H9 (cell line): ENCODE data around the gene LYPLA2. TPM values are rescaled to one million over a fixed set of nuclear protein-coding genes. Genes with fewer than 3 reads are reported as not detected.

Source experiments
- DNase-seq: peaks from one replicate; pipeline ENCODE4 v3.0.0-alpha.2; 2017
- H2AFZ ChIP-seq: one replicate; pipeline ENCODE4 v1.6.1; 2013; ENCODE audit warnings: mild to moderate bottlenecking, low read length, control low read depth, moderate library complexity
- H2AK5ac ChIP-seq: 2 replicates; pipeline ENCODE4 v1.6.1; 2013; ENCODE audit warnings: low read length, control low read depth, mixed read lengths; ENCODE audit not compliant: insufficient read length
- H2BK120ac ChIP-seq: one replicate; pipeline ENCODE4 v1.6.1; 2013; ENCODE audit warnings: low read depth, mild to moderate bottlenecking, low read length, control low read depth, inconsistent platforms; ENCODE audit not compliant: poor library complexity, severe bottlenecking
- H2BK12ac ChIP-seq: 2 replicates; pipeline ENCODE4 v1.6.1; 2013; ENCODE audit warnings: low read length, control low read depth, mixed read lengths, low read depth; ENCODE audit not compliant: insufficient read length
- H2BK15ac ChIP-seq: 2 replicates; pipeline ENCODE4 v1.6.1; 2013; ENCODE audit warnings: low read depth, low read length, control low read depth
- H2BK20ac ChIP-seq: one replicate; pipeline ENCODE4 v1.6.1; 2013; ENCODE audit warnings: low read depth, mild to moderate bottlenecking, low read length, control low read depth, inconsistent platforms; ENCODE audit not compliant: poor library complexity, severe bottlenecking
- H2BK5ac ChIP-seq: 2 replicates; pipeline ENCODE4 v1.6.1; 2013; ENCODE audit warnings: low read length, control low read depth, mixed read lengths; ENCODE audit not compliant: insufficient read length
- H3K14ac ChIP-seq: 2 replicates; pipeline ENCODE4 v1.6.1; 2013; ENCODE audit warnings: low read length, control low read depth; ENCODE audit not compliant: insufficient read depth
- H3K18ac ChIP-seq: 2 replicates; pipeline ENCODE4 v1.6.1; 2013; ENCODE audit warnings: low read depth, mild to moderate bottlenecking, mixed read lengths, low read length, control low read depth; ENCODE audit not compliant: insufficient read length
- H3K23ac ChIP-seq: 2 replicates; pipeline ENCODE4 v1.6.1; 2013; ENCODE audit warnings: low read length, control low read depth, mixed read lengths, low read depth; ENCODE audit not compliant: insufficient read length
- H3K23me2 ChIP-seq: 2 replicates; pipeline ENCODE4 v1.6.1; 2013; ENCODE audit warnings: low read depth, mild to moderate bottlenecking, mixed read lengths, low read length, control low read depth; ENCODE audit not compliant: insufficient read length, poor library complexity, severe bottlenecking
- H3K27ac ChIP-seq: 2 replicates; pipeline ENCODE4 v1.5.1; 2013; ENCODE audit warnings: low read length, control low read depth, mixed read lengths, low read depth; ENCODE audit not compliant: insufficient read length
- H3K27me3 ChIP-seq: 2 replicates; pipeline ENCODE4 v1.6.1; 2013; ENCODE audit warnings: low read length, control low read depth, inconsistent platforms; ENCODE audit not compliant: insufficient read depth
- H3K4ac ChIP-seq: 2 replicates; pipeline ENCODE4 v1.6.1; 2013; ENCODE audit warnings: low read depth, mild to moderate bottlenecking, control low read depth, inconsistent platforms, low read length, moderate library complexity
- H3K4me1 ChIP-seq: 2 replicates; pipeline ENCODE4 v1.6.1; 2013; ENCODE audit warnings: low read length, control low read depth, inconsistent platforms; ENCODE audit not compliant: insufficient read depth
- H3K4me2 ChIP-seq: 2 replicates; pipeline ENCODE4 v1.6.1; 2013; ENCODE audit warnings: low read length, control low read depth, mixed read lengths; ENCODE audit not compliant: insufficient read length, insufficient read depth
- H3K56ac ChIP-seq: 2 replicates; pipeline ENCODE4 v1.6.1; 2013; ENCODE audit warnings: low read depth, mild to moderate bottlenecking, mixed read lengths, low read length, control low read depth; ENCODE audit not compliant: insufficient read length
- H3K79me1 ChIP-seq: 2 replicates; pipeline ENCODE4 v1.6.1; 2013; ENCODE audit warnings: low read depth, mild to moderate bottlenecking, moderate library complexity, low read length, control low read depth, inconsistent platforms; ENCODE audit not compliant: insufficient read depth, poor library complexity, severe bottlenecking
- H3K79me2 ChIP-seq: 2 replicates; pipeline ENCODE4 v1.6.1; 2013; ENCODE audit warnings: low read length, control low read depth, inconsistent platforms; ENCODE audit not compliant: insufficient read depth
- H3K9ac ChIP-seq: 2 replicates; pipeline ENCODE4 v1.6.1; 2013; ENCODE audit warnings: low read length, control low read depth, mixed read lengths; ENCODE audit not compliant: insufficient read length; ENCODE audit errors: extremely low read depth
- H3K9me3 ChIP-seq: one replicate; pipeline ENCODE4 v1.6.1; 2013; ENCODE audit warnings: low read depth, low read length, inconsistent platforms; ENCODE audit not compliant: control insufficient read depth
- H3T11ph ChIP-seq: one replicate; pipeline ENCODE4 v1.6.1; 2013; ENCODE audit warnings: mild to moderate bottlenecking, low read length, control low read depth, inconsistent platforms
- H4K20me1 ChIP-seq: one replicate; pipeline ENCODE4 v1.6.1; 2013; ENCODE audit not compliant: control insufficient read depth, insufficient read length, insufficient read depth
- H4K5ac ChIP-seq: 2 replicates; pipeline ENCODE4 v1.6.1; 2013; ENCODE audit warnings: low read depth, mild to moderate bottlenecking, mixed read lengths, low read length, control low read depth; ENCODE audit not compliant: insufficient read length
- H4K8ac ChIP-seq: replicated peaks from 2 replicates; pipeline ENCODE4 v1.6.1; 2013; ENCODE audit warnings: low read length, control low read depth, mixed read lengths, low read depth; ENCODE audit not compliant: insufficient read length
- H4K91ac ChIP-seq: 2 replicates; pipeline ENCODE4 v1.6.1; 2013; ENCODE audit warnings: low read depth, mild to moderate bottlenecking, moderate library complexity, mixed read lengths, low read length, control low read depth; ENCODE audit not compliant: insufficient read length
- H3K27ac Mint-ChIP-seq, 3 experiments: 2 replicates in 2 of 3; 3 replicates in 1 of 3; pipeline ENCODE4 v1.8.0; 2020 to 2021; ENCODE audit warnings: mixed read lengths in 3 of 3, mild to moderate bottlenecking in 1 of 3, moderate library complexity in 1 of 3
- H3K27me3 Mint-ChIP-seq: 2 replicates; pipeline ENCODE4 v1.8.0; 2021; ENCODE audit warnings: low read depth, mild to moderate bottlenecking, moderate library complexity, mixed read lengths
- H3K36me3 Mint-ChIP-seq, 3 experiments: 2 replicates in 2 of 3; 3 replicates in 1 of 3; pipeline ENCODE4 v1.8.0; 2020 to 2021; ENCODE audit warnings: low read depth in 3 of 3, mixed read lengths in 3 of 3; ENCODE audit not compliant: insufficient read depth in 1 of 3
- H3K4me1 Mint-ChIP-seq, 2 experiments: 2 replicates each; pipeline ENCODE4 v1.8.0; 2020; ENCODE audit warnings: mixed read lengths in 2 of 2
- H3K4me3 Mint-ChIP-seq, 2 experiments: 2 replicates in 1 of 2; 3 replicates in 1 of 2; pipeline ENCODE4 v1.8.0; 2020 to 2021; ENCODE audit warnings: mild to moderate bottlenecking in 2 of 2, mixed read lengths in 2 of 2, moderate library complexity in 1 of 2
- H3K9me3 Mint-ChIP-seq, 2 experiments: 2 replicates in 1 of 2; 3 replicates in 1 of 2; pipeline ENCODE4 v1.8.0; 2020; ENCODE audit warnings: mild to moderate bottlenecking in 2 of 2, mixed read lengths in 2 of 2, moderate library complexity in 1 of 2
- CTCF ChIP-seq: fragments of 200-600 bp; sonication (generic); conservative IDR thresholded peaks from 3 replicates; pipeline ENCODE4 v1.8.0; 2021; ENCODE audit warnings: antibody characterized with exemption, mild to moderate bottlenecking
- WGBS: extraction: QIAGEN DNeasy Blood & Tissue Kit; methylation state at CpG from one replicate; pipeline ENCODE4 v1.1.7; 2013; ENCODE audit warnings: missing lambda C conversion rate, low lambda C conversion rate, mixed read lengths; ENCODE audit not compliant: insufficient read length; ENCODE audit errors: extremely low coverage; 5-methylcytosine and 5-hydroxymethylcytosine counted together
- total RNA-seq: library from RNA; stranded (reverse); gene quantifications from 2 replicates; pipeline ENCODE4 v1.2.1, GENCODE V29; 2021

The LYPLA2 gene
- total RNA-seq, 1 experiment from 2014 or later = 118 TPM

GRCh38 chr1:23806280-23806679, 15.3 kb downstream of the LYPLA2 start:
- H3K4me1 Mint-ChIP-seq = peaks cover 9 to 10% of the 10 kb centered on the region in 2 experiments
- Histone ChIP-seq H3K27ac (no peak overlapping the region), H4K8ac (no peak overlapping the region), H3K79me2 (no peaks in the 10 kb centered on the region), H3K18ac (no peak overlapping the region), H4K20me1 (no peaks in the 10 kb centered on the region), H2AFZ (no peak overlapping the region), H2AK5ac (no peak overlapping the region), H3K56ac (no peak overlapping the region), H3K4ac (no peak overlapping the region), H3K9ac (no peak overlapping the region), H3K79me1 (no peaks in the 10 kb centered on the region), H3T11ph (no peak overlapping the region), H3K4me2 (no peak overlapping the region), H4K5ac (no peak overlapping the region), H2BK120ac (no peak overlapping the region), H2BK12ac (no peak overlapping the region), H2BK15ac (no peak overlapping the region), H2BK20ac (no peak overlapping the region), H3K23ac (no peak overlapping the region), H3K4me1 (no peaks in the 10 kb centered on the region), H3K14ac (no peak overlapping the region), H3K27me3 (no peaks in the 10 kb centered on the region), H3K9me3 (no peaks in the 10 kb centered on the region), H2BK5ac (no peak overlapping the region), H3K23me2 (peaks cover 2% of the 10 kb centered on the region), H4K91ac (no peak overlapping the region)
- no peaks in the 10 kb centered on the region for H3K9me3 Mint-ChIP-seq
- H3K4me3 Mint-ChIP-seq = no peak overlapping the region
- peaks cover 11% of the 10 kb centered on the region for H3K27me3 Mint-ChIP-seq
- no peak for DNase-seq
- no CpG with 5 or more reads among the region's 6 CpGs for WGBS
- peak overlapping the region; percentile 57 to 93 (median 61); a peak in 4 of 7 replicates for H3K27ac Mint-ChIP-seq
- peaks cover 0 to 6% (median 5%) of the 10 kb centered on the region in 3 experiments; a peak in 3 of 7 replicates for H3K36me3 Mint-ChIP-seq
- TF ChIP-seq CTCF = no peak
